Measurements from ENCODE around the gene TTYH1. TPM values are rescaled to one million over a fixed set of nuclear protein-coding genes. Genes with fewer than 3 reads are reported as not detected.
A peak's percentile ranks its signal among the peaks of the same experiment; 100 is the strongest.
"Not testable (repeated sequence)": the region's sequence is repeated elsewhere in the genome, so short reads cannot be mapped to it uniquely, and the experiment has no call there.

The TTYH1 gene
- total RNA-seq, 1 donor from 2014 or later, result 0.44 TPM

GRCh38 chr19:54461613-54462012 is 46.3 kb downstream of the TTYH1 start:
- no peak for ATAC-seq

DNA sequence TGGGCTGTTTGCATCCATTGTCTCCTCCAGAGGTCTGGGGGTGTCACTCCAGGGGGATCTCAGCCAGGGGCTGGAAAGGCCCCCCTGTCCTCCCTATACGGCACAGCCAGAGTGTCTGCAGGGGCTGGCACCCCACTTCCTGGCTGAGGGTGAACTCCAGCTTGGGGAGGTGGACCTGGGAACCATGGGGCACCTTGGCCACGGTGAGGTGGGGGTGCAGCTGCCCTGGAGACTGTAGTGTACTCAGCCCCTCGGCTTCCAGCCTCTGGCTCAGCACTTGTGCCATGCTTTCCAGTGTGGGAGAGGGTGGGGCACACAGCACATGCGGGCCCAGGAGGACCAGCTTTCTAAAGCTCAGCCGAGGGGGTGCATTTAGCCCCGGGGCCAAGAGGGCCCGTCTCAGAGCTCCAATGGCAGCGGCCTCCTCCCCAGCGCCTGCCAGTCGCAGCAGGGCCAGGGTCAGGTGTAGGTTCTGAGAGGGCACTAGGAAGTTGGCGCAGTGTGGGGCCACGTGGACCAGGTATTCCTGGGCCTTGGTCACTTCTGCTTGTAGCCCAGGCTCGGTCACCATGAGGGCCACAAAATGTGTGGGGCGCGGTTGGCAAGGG is 46.9 kb downstream of the TTYH1 start:
- no peak for ATAC-seq

DNA sequence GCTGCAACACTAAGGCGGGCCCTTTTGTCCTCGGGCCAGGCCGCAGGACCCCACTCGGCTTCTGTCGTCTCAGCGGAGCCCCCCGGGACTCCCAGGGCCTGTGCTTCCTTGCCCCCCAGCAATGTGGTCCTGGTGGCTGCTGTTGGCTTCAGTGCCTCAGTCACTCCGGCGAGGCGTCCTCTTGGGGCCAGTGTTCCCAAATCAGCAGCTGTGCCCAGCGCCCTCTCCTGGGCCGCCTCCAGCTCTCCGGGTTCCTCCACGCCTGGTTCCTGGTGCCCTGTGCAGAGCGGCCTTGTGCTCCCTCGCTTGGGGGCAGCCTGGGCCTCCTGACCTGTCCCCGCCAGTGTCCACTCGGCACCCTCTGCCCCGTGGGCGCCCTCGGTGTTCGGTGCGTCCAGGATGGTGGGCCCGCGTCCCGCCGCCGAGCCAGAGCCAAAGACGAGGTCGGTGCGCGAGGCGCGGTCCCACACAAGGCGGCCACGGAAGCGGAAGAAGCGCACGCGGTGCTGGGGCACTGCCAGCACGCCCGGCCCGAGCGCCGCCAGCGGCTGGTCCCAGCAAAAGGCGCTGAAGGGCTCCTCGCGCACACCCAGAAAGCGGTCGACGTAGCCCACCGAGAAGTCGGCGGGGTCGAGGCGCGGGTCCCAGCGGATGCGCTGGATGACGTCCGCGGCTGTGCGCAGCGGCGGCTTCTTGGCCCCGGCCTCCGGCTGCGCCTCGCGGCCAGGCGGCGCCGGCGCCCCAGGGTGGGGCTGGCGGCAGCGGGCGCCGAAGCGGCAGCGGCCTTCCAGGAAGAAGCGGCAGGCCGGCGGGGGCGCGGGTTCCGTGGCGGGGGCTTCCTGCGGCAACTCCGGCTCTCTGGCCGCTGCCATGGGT is 47.6 kb downstream of the TTYH1 start:
- peak; percentile 17 for ATAC-seq

- peak; percentile 81 for ATAC-seq
These were observed 48.3 kb downstream of the TTYH1 start, which contains the start of gene LENG9 for GRCh38 chr19:54463531-54464043. Gene LENG9, minus strand, starts transcription at chr19:54463778. Its CDS starts 252 bp downstream, at chr19:54463526.

DNA sequence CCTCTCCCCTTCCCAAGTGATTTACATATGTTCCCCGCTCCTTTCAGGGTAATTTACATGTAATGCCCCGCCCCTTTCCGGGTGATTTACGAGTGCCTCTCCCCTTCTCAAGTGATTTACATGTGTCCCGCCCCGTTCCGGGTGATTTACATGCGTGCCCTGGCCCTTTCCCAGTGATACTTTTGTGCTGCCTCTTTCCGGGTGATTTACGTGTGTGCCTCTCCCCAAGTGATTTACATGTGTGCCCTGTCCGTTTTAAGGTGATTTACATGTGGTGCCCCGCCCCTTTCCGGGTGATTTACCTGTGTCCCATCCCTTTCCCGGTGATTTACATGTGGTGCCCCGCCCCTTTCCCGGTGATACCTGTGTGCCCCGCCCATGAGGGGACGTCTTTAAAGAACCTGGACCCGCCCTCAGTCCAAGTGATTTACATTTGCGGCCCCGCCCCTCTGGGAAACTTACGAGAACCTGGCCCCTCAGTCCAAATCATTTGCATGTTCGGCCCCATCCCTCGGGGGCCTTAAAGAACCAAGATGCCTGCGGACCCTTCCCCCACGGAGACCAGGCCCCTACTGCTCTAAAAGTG is 48.9 kb downstream of the TTYH1 start:
- peak; percentile 75 for ATAC-seq

DNA sequence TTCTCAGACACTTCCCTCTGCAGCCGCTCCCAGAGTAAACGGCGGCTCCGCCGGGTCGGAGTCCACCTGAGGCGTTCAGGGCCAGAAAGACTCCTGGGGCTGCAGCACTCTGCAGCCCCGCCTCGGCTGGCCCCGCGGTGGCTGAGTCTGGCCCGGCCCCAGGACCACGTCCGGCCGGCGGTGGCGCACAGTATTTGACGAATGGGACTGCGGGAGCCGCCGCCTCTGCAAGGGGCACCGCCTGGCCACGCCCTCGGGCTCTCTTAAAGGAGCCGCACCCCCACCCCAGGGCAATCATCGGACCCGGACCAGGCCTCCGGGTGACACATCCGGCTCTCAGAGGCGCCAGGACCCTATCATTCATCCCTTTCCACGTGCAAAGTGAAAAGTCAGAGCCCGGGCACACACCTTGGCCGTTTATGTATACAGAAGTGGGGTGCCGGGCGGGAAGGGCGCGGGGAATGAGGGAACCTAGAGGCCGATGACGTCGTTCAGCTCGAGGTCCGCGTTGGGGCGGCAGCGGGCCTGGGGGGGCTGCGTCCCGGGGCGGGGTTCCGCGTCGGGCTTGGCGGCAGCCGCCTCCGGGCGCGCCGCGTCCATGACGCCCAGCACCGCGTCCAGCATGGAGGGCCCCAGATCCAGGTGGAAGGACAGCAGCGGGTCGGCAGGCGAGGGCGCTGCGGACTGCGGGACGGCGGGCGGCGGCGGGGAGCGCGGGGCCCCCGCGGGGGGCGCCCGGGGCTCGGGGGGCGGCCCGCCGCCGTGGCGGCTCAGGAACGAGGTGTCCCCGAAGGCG is 49.6 kb downstream of the TTYH1 start:
- peak; percentile 58 for ATAC-seq

DNA sequence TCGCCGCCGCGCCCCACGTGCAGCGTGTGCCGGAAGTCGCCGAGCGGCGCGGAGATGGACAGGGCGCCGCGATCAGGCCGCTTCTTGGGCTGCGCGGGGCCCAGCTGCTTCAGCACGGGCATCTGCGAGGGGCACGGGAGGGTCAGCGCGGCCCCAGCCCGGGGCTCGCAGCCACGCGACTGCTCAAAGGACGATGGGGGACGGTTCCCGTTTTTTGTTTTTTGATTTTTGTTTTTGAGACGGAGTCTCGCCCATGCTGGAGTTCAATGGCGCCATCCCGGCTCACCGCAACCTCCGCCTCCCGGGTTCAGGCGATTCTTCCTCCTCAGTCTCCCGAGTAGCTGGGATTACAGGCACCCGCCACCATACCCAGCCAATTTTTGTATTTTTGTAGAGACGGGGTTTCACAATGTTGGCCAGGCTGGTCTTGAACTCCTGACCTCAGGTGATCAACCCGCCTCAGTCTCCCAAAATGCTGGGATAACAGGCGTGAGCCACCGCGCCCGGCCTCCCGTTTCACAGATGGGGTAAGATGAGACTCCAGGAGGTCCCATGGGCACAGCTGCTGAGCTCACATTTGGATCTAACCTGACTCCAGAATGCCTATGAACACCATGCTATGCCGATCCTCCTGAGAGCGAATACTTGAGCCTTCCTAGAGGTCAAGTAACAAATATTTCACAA is 50.3 kb downstream of the TTYH1 start:
- ATAC-seq, result no peak

- ATAC-seq, result not testable (repeated sequence)
These were observed 50.8 kb downstream of the TTYH1 start for GRCh38 chr19:54466110-54466480.

GRCh38 chr19:54469496-54469934 is 54.3 kb downstream of the TTYH1 start:
- peak; percentile 4 for ATAC-seq

GRCh38 chr19:54470276-54470887 is 55.1 kb downstream of the TTYH1 start:
- no peak for ATAC-seq

DNA sequence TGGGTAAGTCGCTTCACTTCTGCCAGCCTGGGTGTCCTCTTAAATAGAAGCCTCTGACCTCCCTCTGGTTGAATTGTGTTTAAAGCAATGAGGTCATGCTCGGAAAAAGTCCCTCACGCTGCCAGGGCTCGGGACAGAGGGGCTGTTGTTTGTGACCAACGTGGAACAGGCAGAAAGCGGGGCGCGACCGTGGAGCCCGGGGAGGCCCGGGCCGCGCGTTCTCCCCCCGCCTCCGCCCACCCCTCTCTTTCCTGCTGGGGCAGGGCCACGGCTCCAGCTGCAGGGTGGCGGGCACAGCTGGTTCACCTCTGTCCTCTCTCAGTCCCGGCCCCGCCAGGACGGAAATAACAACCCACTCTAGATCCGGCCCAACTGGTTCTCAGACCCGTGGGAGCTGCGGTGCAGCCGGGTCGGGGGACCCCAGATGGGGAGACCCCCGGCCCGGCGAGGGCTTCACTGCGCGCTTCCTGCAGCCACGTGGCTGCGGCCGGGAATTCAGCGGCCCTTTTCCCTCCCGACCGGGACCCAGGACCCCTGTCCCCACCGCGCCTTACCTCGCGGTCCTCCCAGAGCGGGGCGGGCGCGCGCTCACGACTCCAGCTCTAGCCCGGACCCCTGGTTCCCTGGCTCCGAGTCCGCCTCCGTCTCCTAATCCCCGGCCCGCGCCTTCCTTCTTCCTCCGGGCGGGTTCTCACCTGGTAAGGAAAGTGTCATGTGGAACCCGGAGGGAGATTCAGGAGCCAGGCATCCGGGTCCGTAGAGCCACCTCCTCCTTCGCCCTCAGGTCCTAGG is 55.9 kb downstream of the TTYH1 start:
- ATAC-seq, result peak; percentile 64

DNA sequence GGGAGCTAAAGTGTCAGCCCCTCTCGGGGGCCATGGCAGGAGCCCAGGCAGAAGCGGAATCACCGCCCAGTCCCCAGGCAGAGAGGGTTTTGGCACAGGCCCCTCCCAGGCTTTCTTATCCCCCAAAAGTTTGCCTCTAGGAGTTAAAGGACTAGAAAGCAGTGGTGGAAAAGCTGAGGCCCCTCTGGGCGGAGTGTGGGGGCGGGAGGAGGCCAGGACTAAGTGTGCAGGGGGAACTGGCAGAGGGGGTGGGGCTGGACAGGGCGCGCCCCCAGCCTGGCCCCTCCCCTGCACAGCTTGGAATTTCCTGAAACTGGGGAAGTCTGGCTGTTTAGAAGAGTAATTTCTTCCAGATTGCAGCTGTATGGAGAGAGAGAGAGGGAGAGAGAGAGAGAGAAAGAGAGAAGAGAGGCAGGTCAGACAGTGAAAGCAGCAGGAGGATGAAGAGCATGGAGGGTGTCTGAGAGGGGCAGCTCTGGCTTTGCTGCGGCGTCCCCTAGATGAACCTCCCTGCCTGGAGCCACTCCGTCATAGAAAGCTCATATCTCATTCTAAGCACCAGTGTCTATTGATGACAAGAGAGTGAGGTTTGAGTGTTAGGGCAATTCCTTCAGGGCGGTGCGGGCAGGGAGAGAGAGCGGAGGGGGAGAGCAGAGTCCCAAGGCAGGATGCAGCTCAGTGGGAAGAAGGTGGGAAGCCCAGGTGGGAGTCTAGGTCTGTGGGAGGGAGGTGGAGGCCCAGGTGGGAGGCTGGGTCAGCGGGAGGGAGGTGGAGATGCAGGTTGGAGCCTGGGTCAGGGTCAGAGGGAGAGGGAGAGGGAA is 58.0 kb downstream of the TTYH1 start, which contains the start of gene CDC42EP5:
TSS of gene CDC42EP5 (minus strand) at position 226 of the 821 bp plus-strand sequence. CDS start 7,749 bp downstream, outside the sequence.
- peak; percentile 69 for ATAC-seq

DNA sequence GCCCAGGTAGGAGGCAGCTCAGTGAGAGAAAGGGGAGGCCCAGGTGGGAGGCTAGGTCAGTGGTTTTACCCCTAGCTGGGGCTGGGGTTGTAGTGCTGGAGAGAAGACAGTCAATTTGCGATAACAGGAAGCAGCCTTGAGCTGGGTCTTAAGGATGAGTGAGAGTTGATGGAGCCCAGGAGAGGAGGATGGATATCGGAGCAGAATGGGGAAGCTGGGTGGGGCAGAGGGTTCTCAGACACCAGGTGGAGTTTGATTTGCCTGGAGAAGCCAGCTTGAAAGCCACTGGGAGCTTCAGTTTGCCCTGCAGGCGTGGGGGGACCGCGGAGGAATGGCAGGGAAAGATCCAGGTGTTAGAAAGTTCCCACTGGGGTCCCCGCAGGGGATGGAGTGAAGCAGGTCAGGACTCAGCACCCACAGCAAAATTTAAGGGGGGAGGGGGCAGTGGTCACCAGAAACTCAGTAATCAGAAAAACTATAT is 58.7 kb downstream of the TTYH1 start:
- ATAC-seq, result no peak

DNA sequence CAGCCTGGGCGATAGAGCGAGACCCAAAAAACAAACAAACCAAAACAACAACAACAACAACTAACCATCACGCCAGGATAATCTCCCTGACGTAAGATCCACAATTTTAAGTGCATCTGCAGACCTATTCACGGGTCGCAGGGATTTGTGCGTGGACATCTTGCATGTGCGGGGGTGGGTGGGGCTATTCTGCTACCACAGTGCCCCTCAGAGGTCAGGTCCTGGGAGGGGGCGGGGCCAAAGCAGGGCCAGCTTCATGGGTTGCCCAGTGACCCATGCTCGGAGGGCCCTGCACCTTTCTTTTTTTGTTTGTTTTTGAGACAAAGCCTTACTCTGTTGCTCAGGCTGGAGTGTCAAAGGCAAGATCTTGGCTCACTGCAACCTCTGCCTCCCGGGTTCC is 60.4 kb downstream of the TTYH1 start:
- ATAC-seq, result no peak

DNA sequence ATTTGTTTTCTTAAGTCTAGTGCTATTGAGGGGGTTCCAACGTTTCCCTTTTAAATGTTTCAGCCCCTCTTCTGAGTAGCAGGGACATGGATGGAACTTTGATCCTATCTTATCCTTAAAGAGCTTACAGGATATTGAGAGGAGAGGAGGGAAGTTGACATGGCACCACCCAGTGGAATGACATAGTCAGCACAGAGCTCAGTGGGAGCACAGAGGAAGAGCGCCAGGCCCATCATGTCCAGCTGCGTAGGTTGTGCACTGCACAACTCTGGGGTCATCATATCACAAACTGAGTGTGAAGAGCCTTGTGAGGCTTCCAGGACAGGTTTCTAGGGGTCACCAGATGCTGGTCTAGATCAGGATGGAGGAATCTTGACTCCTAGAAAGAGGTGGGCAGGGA is 62.4 kb downstream of the TTYH1 start:
- no peak for ATAC-seq

- ATAC-seq, result peak; percentile 34
These were observed 63.5 kb downstream of the TTYH1 start for GRCh38 chr19:54478677-54479266.

DNA sequence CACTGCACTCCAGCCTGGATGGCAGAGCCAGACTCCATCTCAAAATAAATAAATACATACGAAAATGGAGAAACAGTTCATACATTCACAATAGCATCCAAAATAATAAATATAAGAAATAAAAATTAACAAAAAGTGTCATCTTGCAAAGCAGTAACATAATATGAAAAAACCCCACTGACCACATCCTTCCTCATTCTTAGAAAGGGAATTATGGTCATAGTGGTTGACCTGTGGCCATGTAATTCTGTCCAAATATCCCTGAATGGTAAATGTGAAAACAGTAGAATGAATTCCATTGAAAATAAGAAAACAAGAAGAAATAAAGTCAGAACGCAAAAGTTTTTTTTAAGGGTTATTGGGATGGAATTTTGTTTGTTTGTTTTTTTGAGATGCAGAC is 64.8 kb downstream of the TTYH1 start:
- ATAC-seq, result no peak

GRCh38 chr19:54481326-54481930 is 66.2 kb downstream of the TTYH1 start:
- peak; percentile 29 for ATAC-seq
